B cell (primary cell): ENCODE data around the gene TMC5. TPM values are rescaled to one million over a fixed set of nuclear protein-coding genes. Genes with fewer than 3 reads are reported as not detected.

Experiments used
- ATAC-seq: fragments of 200-7000 bp; cut with Tn5 transposase; one replicate; pipeline ENCODE4 v1.10.0; 2021; ENCODE audit warnings: low read depth, mild to moderate bottlenecking, moderate number of reproducible peaks, moderate library complexity
- CTCF ChIA-PET: fragments of 350-600 bp; sonication (Branson Sonifier 250); formaldehyde crosslinking; loops from one replicate; lab custom pipeline; 2021; ENCODE audit warnings: antibody characterized with exemption, inconsistent platforms; lab: Charles Lee
- POLR2A ChIA-PET: fragments of 350-600 bp; sonication (Branson Sonifier 250); formaldehyde crosslinking; loops from one replicate; lab custom pipeline; 2021; ENCODE audit warnings: antibody characterized with exemption; lab: Charles Lee
- DNase-seq: peaks from one replicate; pipeline ENCODE4 v3.0.0; 2013
- H2AFZ ChIP-seq: 2 replicates; pipeline ENCODE4 v1.6.1; 2012; ENCODE audit warnings: mild to moderate bottlenecking, low read depth, low read length; ENCODE audit not compliant: insufficient read depth, poor library complexity, severe bottlenecking
- H3K27ac ChIP-seq, 2 donors: 1 replicate in 1 of 2; 2 replicates in 1 of 2; pipeline ENCODE4 v1.5.1; 2012 to 2013; ENCODE audit warnings: low read length in 2 of 2, mild to moderate bottlenecking in 2 of 2, moderate library complexity in 1 of 2
- H3K27me3 ChIP-seq, 4 experiments: fragments of 200-600 bp in 1 of 4; sonication (generic) in 1 of 4; replicated peaks in 1 of 4; 1 replicate in 2 of 4; 2 replicates in 2 of 4; pipeline versions ENCODE4 v1.6.1 to v1.7.0; 2013 to 2016; ENCODE audit warnings: low read length in 3 of 4, mild to moderate bottlenecking in 2 of 4, mixed read lengths in 1 of 4, moderate library complexity in 1 of 4; ENCODE audit not compliant: insufficient read depth in 4 of 4, control insufficient read depth in 3 of 4; ENCODE audit errors: control extremely low read depth in 1 of 4
- H3K36me3 ChIP-seq, 2 experiments: replicated peaks in 1 of 2; 1 replicate in 1 of 2; 2 replicates in 1 of 2; pipeline versions ENCODE4 v1.6.1 to v1.7.1; 2013; ENCODE audit warnings: low read length in 1 of 2; ENCODE audit not compliant: insufficient read depth in 2 of 2, control insufficient read depth in 1 of 2; ENCODE audit errors: control extremely low read depth in 1 of 2, extremely low read depth in 1 of 2
- H3K4me1 ChIP-seq, 2 donors: fragments of 200-600 bp in 1 of 2; sonication (generic) in 1 of 2; 1 replicate in 1 of 2; 2 replicates in 1 of 2; pipeline versions ENCODE4 v1.5.1 to v1.6.1; 2013 to 2017; ENCODE audit warnings: low read length in 2 of 2; ENCODE audit not compliant: control insufficient read depth in 2 of 2, insufficient read depth in 2 of 2
- H3K4me2 ChIP-seq: replicated peaks from 2 replicates; pipeline ENCODE3; 2012; ENCODE audit warnings: mild to moderate bottlenecking, low read depth, low read length; ENCODE audit not compliant: poor library complexity, severe bottlenecking
- H3K4me3 ChIP-seq, 5 experiments: fragments of 200-600 bp in 1 of 5; sonication (generic) in 1 of 5; 1 replicate in 3 of 5; 2 replicates in 2 of 5; pipeline versions ENCODE4 v1.5.1 to v1.7.0; 2011 to 2016; ENCODE audit warnings: low read length in 4 of 5, mild to moderate bottlenecking in 4 of 5, low read depth in 2 of 5, control low read depth in 1 of 5, moderate library complexity in 1 of 5; ENCODE audit not compliant: insufficient read depth in 1 of 5; ENCODE audit errors: control extremely low read depth in 1 of 5, extremely low read depth in 1 of 5
- H3K79me2 ChIP-seq: fragments of 200-600 bp; sonication (generic); one replicate; pipeline ENCODE4 v1.6.0; 2016; ENCODE audit warnings: low read length; ENCODE audit not compliant: control insufficient read depth, insufficient read depth
- H3K9ac ChIP-seq: fragments of 200-600 bp; sonication (generic); 2 replicates; pipeline ENCODE4 v1.6.1; 2017; ENCODE audit warnings: mild to moderate bottlenecking, low read length, moderate library complexity
- H3K9me3 ChIP-seq, 3 donors: one replicate each; pipeline versions ENCODE4 v1.6.1 to v1.7.1; 2013; ENCODE audit warnings: low read length in 2 of 3; ENCODE audit not compliant: control insufficient read depth in 2 of 3, insufficient read depth in 1 of 3; ENCODE audit errors: control extremely low read depth in 1 of 3
- H4K20me1 ChIP-seq: 2 replicates; pipeline ENCODE4 v1.6.0; 2012; ENCODE audit warnings: mild to moderate bottlenecking, low read length; ENCODE audit not compliant: insufficient read depth, control insufficient read depth, poor library complexity, severe bottlenecking
- H3K27ac Mint-ChIP-seq: one replicate; pipeline ENCODE4 v1.8.0; 2021; ENCODE audit warnings: mixed read lengths
- H3K27me3 Mint-ChIP-seq: one replicate; pipeline ENCODE4 v1.8.0; 2021; ENCODE audit warnings: mixed read lengths
- H3K4me1 Mint-ChIP-seq: one replicate; pipeline ENCODE4 v1.8.0; 2021; ENCODE audit warnings: mixed read lengths
- H3K4me3 Mint-ChIP-seq: one replicate; pipeline ENCODE4 v1.8.0; 2021; ENCODE audit warnings: mixed read lengths
- H3K9me3 Mint-ChIP-seq: one replicate; pipeline ENCODE4 v1.8.0; 2022; ENCODE audit warnings: mixed read lengths; ENCODE audit not compliant: insufficient read depth
- EZH2 ChIP-seq: IDR thresholded peaks from 2 replicates; pipeline ENCODE4 v1.6.1; 2012; ENCODE audit warnings: borderline replicate concordance, low read depth, mild to moderate bottlenecking, moderate library complexity, low read length; ENCODE audit not compliant: insufficient read depth, poor library complexity, severe bottlenecking
- WGBS: methylation state at CpG from one replicate; pipeline ENCODE4 v1.1.5; 2013; ENCODE audit warnings: missing lambda C conversion rate; ENCODE audit not compliant: insufficient coverage; 5-methylcytosine and 5-hydroxymethylcytosine counted together
- intact Hi-C: fragments of 100-400 bp; cut with micrococcal nuclease; formaldehyde crosslinking; loops from one replicate; pipeline ENCODE4 v1.10.0; 2022
- polyA plus RNA-seq: library from polyadenylated mRNA; depleted of rRNA; stranded (reverse); fragments of >200 nt; gene quantifications from 2 replicates; pipeline ENCODE4 v1.2.3, GENCODE V29; 2012
- total RNA-seq, 2 donors: library from RNA; stranded (reverse); fragments of 120-200 nt in 1 of 2; gene quantifications; 1 replicate in 1 of 2; 2 replicates in 1 of 2; pipeline versions ENCODE4 v1.2.3 to v1.2.4, GENCODE V29; 2013 to 2022
- TF ChIP-seq, protein P1 (sequence below): fragments of 200-600 bp; IDR thresholded peaks from one replicate; pipeline ENCODE4 v1.8.0; 2022; ENCODE audit warnings: antibody characterized with exemption, mild to moderate bottlenecking

The TMC5 gene
- total and polyA plus RNA-seq, 2 donors (not counting 1 experiment from before 2014, with no cell fraction given) = not detected

DNA sequence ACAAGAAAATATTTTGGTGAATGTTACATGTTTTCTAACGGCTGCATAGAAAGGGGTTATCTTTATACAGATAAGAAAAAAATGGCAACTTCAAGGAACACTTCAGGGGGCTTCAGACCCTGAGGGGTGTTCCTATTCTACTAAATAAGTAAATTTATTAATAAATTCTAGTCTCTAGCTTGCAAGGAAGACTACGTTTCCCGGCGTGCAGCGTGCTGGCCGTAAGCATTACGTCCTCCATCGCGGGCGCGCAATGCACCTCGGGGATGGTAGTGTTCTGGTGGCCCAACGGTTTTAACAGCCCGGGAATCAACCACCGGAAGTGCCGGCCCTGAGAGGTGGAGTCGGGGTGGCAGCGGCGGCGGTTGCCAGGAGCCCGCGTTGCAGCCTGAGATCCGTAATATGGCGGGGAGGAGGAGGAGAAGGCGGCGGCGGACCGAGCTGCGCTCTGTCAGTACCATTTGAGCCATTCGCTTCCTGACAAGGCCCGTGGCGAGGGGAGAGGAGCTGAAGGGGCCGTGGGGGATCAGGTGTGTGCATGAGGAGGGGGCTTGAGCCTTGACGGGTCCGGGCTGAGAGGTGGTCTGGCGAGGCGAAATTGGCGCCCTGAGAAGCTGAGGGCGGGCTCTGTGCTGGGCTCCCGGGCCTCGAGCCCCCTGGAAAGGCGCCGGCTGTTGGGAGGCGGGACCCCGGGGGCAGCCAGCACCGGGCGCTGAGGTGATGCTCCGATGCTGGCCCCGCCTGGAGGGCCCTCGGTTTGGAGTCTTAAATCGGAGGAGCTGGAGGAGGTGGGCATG lies 106.1 kb downstream of the TMC5 start, which contains the start of gene CCP110:
TSS of gene CCP110 (plus strand) at position 384 of the 797 bp plus-strand sequence. CDS start 3,940 bp downstream, outside the sequence.
- peaks cover 37% of the 10 kb centered on the region for H3K4me1 Mint-ChIP-seq
- H3K4me1 ChIP-seq = peaks cover 19 to 37% of the 10 kb centered on the region in 2 donors

More for the DNA sequence above, 106.1 kb downstream of the TMC5 start, which contains the start of gene CCP110:
- ChIA-PET CTCF (interaction anchor here (1.0 to 3.3 kb wide), 8 partner anchors 14 to 456 kb away, joined by 3 to 13 read pairs (median 4); partner anchors contain the start of genes COQ7 and VPS35L), POLR2A (interaction anchor here (0.9 to 2.3 kb wide), 3 partner anchors 16 to 733 kb away, joined by 6 to 19 read pairs (median 8); partner anchors contain the start of genes RPS15A and VPS35L)
- H3K27ac Mint-ChIP-seq = peak within 1 kb of the TSS; percentile 85
- Histone ChIP-seq H3K4me3 (peak within 1 kb of the TSS; percentile 83 to 94 (median 92)), H3K79me2 (peaks cover 35% of the 10 kb centered on the region), H3K27ac (peak within 1 kb of the TSS; percentile 45 to 78), H3K27me3 (no peaks in the 10 kb centered on the region), H3K36me3 (peaks cover 2 to 11% of the 10 kb centered on the region in 2 experiments), H3K4me2 (peak within 1 kb of the TSS; percentile 95), H4K20me1 (no peaks in the 10 kb centered on the region), H3K9ac (peak within 1 kb of the TSS; percentile 95), H3K9me3 (no peaks in the 10 kb centered on the region), H2AFZ (peak within 1 kb of the TSS; percentile 95)
- ATAC-seq (peak; percentile 82), DNase-seq (peak; percentile 94)
- WGBS = under 1% methylated on average over 50 of the region's 51 CpGs
- H3K9me3 Mint-ChIP-seq = no peaks in the 10 kb centered on the region
- H3K27me3 Mint-ChIP-seq = no peaks in the 10 kb centered on the region
- intact Hi-C loops = loop anchor here (1.0 to 10.0 kb wide), 6 partner anchors 32 to 1221 kb away; partner anchors contain the start of genes ARL6IP1, COQ7, SMG1 and THUMPD1
- TF ChIP-seq, protein P1, sequence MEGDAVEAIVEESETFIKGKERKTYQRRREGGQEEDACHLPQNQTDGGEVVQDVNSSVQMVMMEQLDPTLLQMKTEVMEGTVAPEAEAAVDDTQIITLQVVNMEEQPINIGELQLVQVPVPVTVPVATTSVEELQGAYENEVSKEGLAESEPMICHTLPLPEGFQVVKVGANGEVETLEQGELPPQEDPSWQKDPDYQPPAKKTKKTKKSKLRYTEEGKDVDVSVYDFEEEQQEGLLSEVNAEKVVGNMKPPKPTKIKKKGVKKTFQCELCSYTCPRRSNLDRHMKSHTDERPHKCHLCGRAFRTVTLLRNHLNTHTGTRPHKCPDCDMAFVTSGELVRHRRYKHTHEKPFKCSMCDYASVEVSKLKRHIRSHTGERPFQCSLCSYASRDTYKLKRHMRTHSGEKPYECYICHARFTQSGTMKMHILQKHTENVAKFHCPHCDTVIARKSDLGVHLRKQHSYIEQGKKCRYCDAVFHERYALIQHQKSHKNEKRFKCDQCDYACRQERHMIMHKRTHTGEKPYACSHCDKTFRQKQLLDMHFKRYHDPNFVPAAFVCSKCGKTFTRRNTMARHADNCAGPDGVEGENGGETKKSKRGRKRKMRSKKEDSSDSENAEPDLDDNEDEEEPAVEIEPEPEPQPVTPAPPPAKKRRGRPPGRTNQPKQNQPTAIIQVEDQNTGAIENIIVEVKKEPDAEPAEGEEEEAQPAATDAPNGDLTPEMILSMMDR = no peak
- no peak for TF ChIP-seq EZH2
- peak within 1 kb of the TSS; percentile 93 for H3K4me3 Mint-ChIP-seq
